ENCODE measurements around the gene PSMA3. TPM values are rescaled to one million over a fixed set of nuclear protein-coding genes. Genes with fewer than 3 reads are reported as not detected.

The PSMA3 gene
- total RNA-seq, 2 donors from 2014 or later, result 76.8 to 93.7 TPM

DNA sequence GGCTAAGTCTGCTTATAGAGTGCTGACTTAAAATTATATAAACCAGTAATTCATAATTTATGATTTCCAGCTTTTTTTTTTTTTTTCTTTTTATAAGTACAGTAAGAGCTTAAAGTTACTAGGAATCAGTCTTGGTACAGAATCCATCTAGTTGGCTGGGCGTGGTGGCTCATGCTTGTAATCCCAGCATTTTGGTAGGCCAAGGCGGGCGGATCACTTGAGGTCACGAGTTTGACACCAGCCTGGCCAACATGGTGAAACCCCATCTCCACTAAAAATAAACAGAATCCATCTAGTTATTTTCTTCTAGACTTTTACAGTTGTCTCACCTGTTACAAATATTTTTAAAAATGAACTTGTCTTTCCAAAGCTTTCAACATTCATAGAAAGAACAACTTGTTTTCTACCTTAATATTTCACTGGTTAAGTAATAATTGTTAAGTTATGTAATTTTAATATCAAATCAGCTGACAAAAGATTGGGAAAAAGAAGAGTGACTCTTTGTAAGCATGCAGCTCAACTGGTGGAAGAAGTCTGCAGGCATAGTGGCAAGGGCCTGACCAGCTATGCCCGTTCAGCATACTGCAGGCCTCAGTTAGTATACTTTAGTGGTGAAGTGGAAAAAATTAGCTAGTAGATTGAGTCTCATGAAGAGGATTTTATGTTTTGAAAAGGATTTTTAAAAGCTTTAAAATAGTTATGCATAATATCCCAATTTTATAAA is 17.4 kb upstream of the PSMA3 start:
- no peak for TF ChIP-seq POLR2AphosphoS5 (IDR thresholded peaks at IDR 0.05)
- no peak for TF ChIP-seq POLR2A (IDR thresholded peaks at IDR 0.05)
- TF ChIP-seq, protein P1, sequence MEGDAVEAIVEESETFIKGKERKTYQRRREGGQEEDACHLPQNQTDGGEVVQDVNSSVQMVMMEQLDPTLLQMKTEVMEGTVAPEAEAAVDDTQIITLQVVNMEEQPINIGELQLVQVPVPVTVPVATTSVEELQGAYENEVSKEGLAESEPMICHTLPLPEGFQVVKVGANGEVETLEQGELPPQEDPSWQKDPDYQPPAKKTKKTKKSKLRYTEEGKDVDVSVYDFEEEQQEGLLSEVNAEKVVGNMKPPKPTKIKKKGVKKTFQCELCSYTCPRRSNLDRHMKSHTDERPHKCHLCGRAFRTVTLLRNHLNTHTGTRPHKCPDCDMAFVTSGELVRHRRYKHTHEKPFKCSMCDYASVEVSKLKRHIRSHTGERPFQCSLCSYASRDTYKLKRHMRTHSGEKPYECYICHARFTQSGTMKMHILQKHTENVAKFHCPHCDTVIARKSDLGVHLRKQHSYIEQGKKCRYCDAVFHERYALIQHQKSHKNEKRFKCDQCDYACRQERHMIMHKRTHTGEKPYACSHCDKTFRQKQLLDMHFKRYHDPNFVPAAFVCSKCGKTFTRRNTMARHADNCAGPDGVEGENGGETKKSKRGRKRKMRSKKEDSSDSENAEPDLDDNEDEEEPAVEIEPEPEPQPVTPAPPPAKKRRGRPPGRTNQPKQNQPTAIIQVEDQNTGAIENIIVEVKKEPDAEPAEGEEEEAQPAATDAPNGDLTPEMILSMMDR (IDR thresholded peaks at IDR 0.05), result no peak
- H3K27me3 ChIP-seq (replicated peaks; ENCODE audit: insufficient read depth), result no peaks in the 10 kb centered on the region
- WGBS, result 91% methylated on average over 5 of the region's 5 CpGs
- no peaks in the 10 kb centered on the region for H3K4me1 ChIP-seq (replicated peaks)
- no peaks in the 10 kb centered on the region for H3K9me3 ChIP-seq
- no peaks in the 10 kb centered on the region for H3K36me3 ChIP-seq
- intact Hi-C loops (cut with DNase I), result no loop called here
- no peak overlapping the region for H3K4me3 ChIP-seq
- H3K27ac ChIP-seq, result no peak overlapping the region
- no peak for DNase-seq (ENCODE audit: low spot score)

DNA sequence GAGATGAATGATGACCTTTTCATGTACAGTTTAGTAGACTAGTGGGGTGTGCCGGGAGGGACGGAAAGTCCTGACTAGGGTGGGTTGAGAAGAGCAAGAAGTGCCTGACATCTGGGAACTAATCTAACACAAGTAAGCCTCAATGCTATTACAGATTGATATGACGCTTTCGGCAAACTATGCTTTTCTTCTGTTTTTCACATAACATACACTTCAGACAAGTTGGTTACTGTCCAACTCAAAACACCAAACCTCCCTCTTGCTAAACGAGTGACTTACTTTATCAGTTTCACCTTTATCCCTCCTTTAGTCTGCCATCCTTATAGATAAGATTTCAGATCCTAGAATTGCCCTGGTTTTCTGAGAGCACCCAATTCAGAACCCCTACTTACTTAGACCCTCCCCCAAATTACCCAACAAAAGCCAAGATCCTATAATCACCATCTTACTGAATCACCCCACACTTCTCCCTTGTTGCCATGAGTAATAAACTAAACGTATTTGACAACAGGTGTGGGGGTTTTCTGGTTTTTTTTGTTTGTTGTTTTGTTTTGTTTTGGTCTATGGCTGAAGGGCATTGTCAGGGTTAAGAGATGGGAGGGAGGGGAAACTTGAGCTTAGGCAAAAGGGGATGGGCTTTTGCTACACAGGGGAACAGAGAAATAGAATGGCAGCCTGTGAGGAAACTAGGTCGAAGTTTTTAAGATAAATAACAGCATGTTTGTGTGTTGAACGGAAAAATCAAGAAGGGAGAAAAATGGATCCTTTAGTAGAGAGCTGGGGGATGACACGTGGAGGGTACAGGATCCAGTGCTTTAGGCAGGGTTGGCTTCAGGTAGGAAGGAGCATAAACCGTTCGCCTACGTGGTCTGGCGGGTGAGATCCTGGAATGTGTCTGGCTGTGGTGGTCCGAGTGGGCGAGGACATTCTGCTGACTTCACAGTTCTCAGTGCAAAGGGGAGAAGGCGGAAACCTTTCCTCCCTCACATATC is 6.1 kb upstream of the PSMA3 start:
- no peak for TF ChIP-seq POLR2AphosphoS5 (IDR thresholded peaks at IDR 0.05)
- intact Hi-C loops (cut with DNase I), result no loop called here
- H3K27me3 ChIP-seq (replicated peaks; ENCODE audit: insufficient read depth), result no peaks in the 10 kb centered on the region
- H3K9me3 ChIP-seq, result no peaks in the 10 kb centered on the region
- DNase-seq (ENCODE audit: low spot score), result no peak
- H3K4me3 ChIP-seq, result peak overlapping the region; percentile 39
- H3K27ac ChIP-seq, result peak overlapping the region; percentile 83 to 86
- H3K36me3 ChIP-seq, result no peaks in the 10 kb centered on the region
- H3K4me1 ChIP-seq (replicated peaks), result no peaks in the 10 kb centered on the region
- WGBS, result 28% methylated on average over 16 of the region's 16 CpGs

DNA sequence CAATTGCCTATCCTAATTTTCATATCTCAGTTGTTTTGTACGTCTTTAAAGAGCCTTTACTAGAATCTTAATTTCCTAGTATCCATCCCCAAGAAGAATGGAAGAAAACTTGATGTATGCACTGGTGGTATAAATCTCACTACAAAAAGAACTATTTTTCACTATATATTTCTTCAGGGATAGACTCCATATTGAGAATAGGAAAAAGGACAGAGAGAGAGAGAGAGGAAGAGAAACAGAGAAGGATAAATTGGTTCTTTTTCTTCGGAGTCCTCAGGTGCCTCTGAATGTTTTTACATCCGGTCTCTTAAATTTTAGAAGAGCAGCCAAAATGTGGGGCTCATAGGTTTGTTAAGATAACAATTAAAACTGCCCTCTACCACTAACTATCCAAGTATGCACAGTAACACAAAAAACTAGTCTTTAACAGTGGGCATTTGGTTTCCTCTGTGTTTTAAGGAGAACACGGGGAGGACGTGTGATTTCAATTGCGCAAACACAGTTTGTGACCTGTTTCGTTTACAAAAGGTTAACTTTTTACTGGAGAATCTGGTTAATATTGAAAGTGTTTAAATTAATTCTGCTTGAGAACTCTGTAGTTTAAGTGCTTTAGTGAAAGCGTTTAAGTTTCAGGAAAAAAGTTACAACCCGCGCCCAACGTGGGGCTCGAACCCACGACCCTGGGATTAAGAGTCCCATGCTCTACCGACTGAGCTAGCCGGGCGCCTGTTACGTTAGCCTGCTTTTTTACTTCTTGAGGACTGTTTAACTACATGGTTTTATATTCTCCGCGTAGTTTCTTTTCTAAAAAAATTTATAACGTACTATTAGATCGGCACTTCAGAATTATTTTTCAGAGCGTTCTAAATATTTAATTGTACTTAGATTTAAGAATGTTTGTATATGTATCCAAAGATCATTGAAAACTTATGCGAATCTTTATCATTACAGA is 5.1 kb upstream of the PSMA3 start:
- 1% methylated on average over 23 of the region's 23 CpGs for WGBS
- no peaks in the 10 kb centered on the region for H3K27me3 ChIP-seq (replicated peaks; ENCODE audit: insufficient read depth)
- DNase-seq (ENCODE audit: low spot score), result peak; percentile 73
- no peaks in the 10 kb centered on the region for H3K36me3 ChIP-seq
- no peaks in the 10 kb centered on the region for H3K9me3 ChIP-seq
- intact Hi-C loops (cut with DNase I), result no loop called here
- no peaks in the 10 kb centered on the region for H3K4me1 ChIP-seq (replicated peaks)
- H3K27ac ChIP-seq, result peak overlapping the region; percentile 83 to 86
- TF ChIP-seq, protein P1 (IDR thresholded peaks at IDR 0.05), result no peak
- TF ChIP-seq POLR2A (IDR thresholded peaks at IDR 0.05) (no peak), POLR2AphosphoS5 (IDR thresholded peaks at IDR 0.05) (peak; percentile 75)
- peak overlapping the region; percentile 39 for H3K4me3 ChIP-seq

DNA sequence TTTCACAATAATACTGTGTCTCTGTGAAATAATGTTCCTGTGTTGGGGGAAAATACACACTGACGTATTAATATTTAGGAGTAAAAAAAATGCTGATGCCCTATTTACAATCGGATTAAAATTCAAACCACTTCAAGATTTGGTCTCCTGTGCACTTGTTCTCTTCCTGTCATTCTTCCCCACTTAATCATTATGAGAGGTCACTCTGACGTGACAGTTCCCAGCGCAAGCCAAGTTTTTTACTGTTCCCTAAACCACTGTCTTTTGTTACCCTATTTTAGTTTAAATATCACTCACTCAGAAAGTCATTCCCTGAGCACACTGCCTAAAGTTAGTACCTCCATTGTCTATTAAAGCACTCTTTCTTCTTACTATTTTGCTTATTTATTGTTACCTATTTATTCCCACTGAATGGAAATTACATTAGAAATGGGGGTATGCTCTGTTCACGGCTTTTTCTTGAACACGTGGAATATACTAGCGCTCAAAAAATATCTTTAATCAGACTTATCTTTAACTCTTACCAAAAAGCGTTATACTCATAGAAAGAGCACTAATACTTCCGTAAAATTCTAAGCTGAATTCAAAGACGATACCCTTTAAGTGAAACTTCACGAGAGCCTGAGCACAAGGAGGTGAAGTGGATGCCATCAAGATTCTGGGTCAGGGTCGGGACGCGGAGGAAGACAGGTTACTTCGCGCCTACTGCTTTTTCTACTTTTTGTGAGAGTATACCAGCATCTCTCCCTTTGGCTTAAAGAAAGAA is 670 bp upstream of the PSMA3 start:
- 2% methylated on average over 16 of the region's 16 CpGs for WGBS
- no peaks in the 10 kb centered on the region for H3K36me3 ChIP-seq
- intact Hi-C loops (cut with DNase I), result no loop called here
- H3K4me3 ChIP-seq, result peak overlapping the region; percentile 67 to 73
- H3K9me3 ChIP-seq, result no peaks in the 10 kb centered on the region
- no peaks in the 10 kb centered on the region for H3K27me3 ChIP-seq (replicated peaks; ENCODE audit: insufficient read depth)
- no peak for TF ChIP-seq POLR2A (IDR thresholded peaks at IDR 0.05)
- no peak for TF ChIP-seq POLR2AphosphoS5 (IDR thresholded peaks at IDR 0.05)
- TF ChIP-seq, protein P1 (IDR thresholded peaks at IDR 0.05), result no peak
- peak overlapping the region; percentile 91 to 95 for H3K27ac ChIP-seq
- no peak for DNase-seq (ENCODE audit: low spot score)
- no peaks in the 10 kb centered on the region for H3K4me1 ChIP-seq (replicated peaks)

Measured in prostate gland (tissue), 2 donors.